Activated B cell treated with CpG ODN at 0.5 μM for 24 hours (primary cell): ENCODE data around the gene SLC15A3. TPM values are rescaled to one million over a fixed set of nuclear protein-coding genes. Genes with fewer than 3 reads are reported as not detected.

Experiments
- ATAC-seq: fragments of 200-7000 bp; cut with Tn5 transposase; one replicate; pipeline ENCODE4 v1.10.0; 2021; ENCODE audit warnings: low read depth, mild to moderate bottlenecking, moderate library complexity
- CTCF ChIA-PET: fragments of 350-600 bp; sonication (Branson Sonifier 250); formaldehyde crosslinking; loops from one replicate; lab custom pipeline; 2021; ENCODE audit warnings: antibody characterized with exemption; lab: Charles Lee
- POLR2A ChIA-PET: fragments of 350-600 bp; sonication (Branson Sonifier 250); formaldehyde crosslinking; loops from one replicate; lab custom pipeline; 2021; ENCODE audit warnings: antibody characterized with exemption; lab: Charles Lee
- DNase-seq: peaks from one replicate; pipeline ENCODE4 v3.0.0; 2022
- H3K27ac Mint-ChIP-seq: one replicate; pipeline ENCODE4 v1.8.0; 2020; ENCODE audit warnings: mixed read lengths
- H3K27me3 Mint-ChIP-seq: one replicate; pipeline ENCODE4 v1.8.0; 2021; ENCODE audit warnings: mixed read lengths
- H3K36me3 Mint-ChIP-seq: one replicate; pipeline ENCODE4 v1.8.0; 2021; ENCODE audit warnings: low read depth, mixed read lengths
- H3K4me1 Mint-ChIP-seq: one replicate; pipeline ENCODE4 v1.8.0; 2021; ENCODE audit warnings: mixed read lengths
- H3K4me3 Mint-ChIP-seq: one replicate; pipeline ENCODE4 v1.8.0; 2020; ENCODE audit warnings: mild to moderate bottlenecking, mixed read lengths
- H3K9me3 Mint-ChIP-seq: one replicate; pipeline ENCODE4 v1.8.0; 2020; ENCODE audit warnings: mixed read lengths
- CTCF ChIP-seq: fragments of 200-600 bp; IDR thresholded peaks from one replicate; pipeline ENCODE4 v1.8.0; 2022; ENCODE audit warnings: antibody characterized with exemption, mild to moderate bottlenecking
- intact Hi-C: fragments of 100-400 bp; cut with micrococcal nuclease; formaldehyde crosslinking; loops from one replicate; pipeline ENCODE4 v1.15.1; 2024
- total RNA-seq: library from RNA; stranded (reverse); gene quantifications from 2 replicates; pipeline ENCODE4 v1.2.3, GENCODE V29; 2022

Gene SLC15A3
- 76.4 and 77.8 TPM in 2 replicates for total RNA-seq

GRCh38 chr11:60951904-60952741, at the start of gene SLC15A3:
Gene SLC15A3, minus strand, starts transcription at chr11:60952176. Its CDS starts 625 bp downstream, at chr11:60951551.
- Mint-ChIP-seq H3K9me3 (no peaks in the 10 kb centered on the region), H3K27me3 (no peaks in the 10 kb centered on the region), H3K36me3 (peaks cover 15% of the 10 kb centered on the region), H3K27ac (peak within 1 kb of the TSS; percentile 91), H3K4me1 (peaks cover 57% of the 10 kb centered on the region), H3K4me3 (peak within 1 kb of the TSS; percentile 91)
- ATAC-seq (peak; percentile 88), DNase-seq (peak; percentile 62)
- TF ChIP-seq CTCF = no peak
- CTCF ChIA-PET = interaction anchor here (1.8 kb wide), 1 partner anchor 37 kb away, joined by 5 read pairs; no protein-coding TSS in a partner anchor
- intact Hi-C loops = loop anchor here (1.0 to 5.0 kb wide), 9 partner anchors 19 to 209 kb away; partner anchors contain the start of genes CCDC86, CD6 and VPS37C
- POLR2A ChIA-PET = interaction anchor here (0.6 to 6.0 kb wide), 17 partner anchors 9 to 1282 kb away, joined by 3 to 102 read pairs (median 4); partner anchors contain the start of genes CCDC86, CD6, TMEM109 and TMEM132A

GRCh38 chr11:61000426-61000825, 48.5 kb upstream of the SLC15A3 start:
- H3K9me3 Mint-ChIP-seq = no peaks in the 10 kb centered on the region
- ATAC-seq = no peak
- no peaks in the 10 kb centered on the region for H3K36me3 Mint-ChIP-seq
- POLR2A ChIA-PET = no interaction called here
- intact Hi-C loops = no loop called here
- H3K27me3 Mint-ChIP-seq = no peaks in the 10 kb centered on the region
- no peak overlapping the region for H3K4me3 Mint-ChIP-seq
- CTCF ChIA-PET = interaction anchor here (1.0 kb wide), 1 partner anchor 126 kb away, joined by 3 read pairs; no protein-coding TSS in a partner anchor
- H3K4me1 Mint-ChIP-seq = peaks cover 1% of the 10 kb centered on the region
- DNase-seq = no peak
- no peak overlapping the region for H3K27ac Mint-ChIP-seq
- TF ChIP-seq CTCF = no peak

GRCh38 chr11:60996381-60997138, 44.6 kb upstream of the SLC15A3 start:
- POLR2A ChIA-PET = no interaction called here
- DNase-seq (no peak), ATAC-seq (no peak)
- no peak for TF ChIP-seq CTCF
- Mint-ChIP-seq H3K36me3 (no peaks in the 10 kb centered on the region), H3K27ac (no peak overlapping the region), H3K4me1 (no peaks in the 10 kb centered on the region), H3K9me3 (no peaks in the 10 kb centered on the region), H3K4me3 (no peak overlapping the region), H3K27me3 (peaks cover 4% of the 10 kb centered on the region)
- CTCF ChIA-PET = no interaction called here
- intact Hi-C loops = no loop called here

GRCh38 chr11:60995798-60996197, 43.8 kb upstream of the SLC15A3 start:
- Mint-ChIP-seq H3K9me3 (no peaks in the 10 kb centered on the region), H3K36me3 (no peaks in the 10 kb centered on the region), H3K4me1 (peaks cover 3% of the 10 kb centered on the region), H3K27ac (no peak overlapping the region), H3K4me3 (no peak overlapping the region), H3K27me3 (peaks cover 4% of the 10 kb centered on the region)
- DNase-seq = no peak
- intact Hi-C loops = no loop called here
- TF ChIP-seq CTCF = no peak
- ATAC-seq = no peak
- ChIA-PET CTCF (no interaction called here), POLR2A (no interaction called here)
